GM12801 (cell line): ENCODE results near the gene RSPH1.

Experiments
- CTCF ChIP-seq: IDR thresholded peaks from one replicate; pipeline ENCODE4 v1.5.1; 2011; ENCODE audit warnings: control low read depth; ENCODE audit not compliant: insufficient read length; ENCODE audit errors: extremely low read depth

RSPH1 gene

GRCh38 chr21:42496120-42496838 lies at the start of gene RSPH1:
TSS of gene RSPH1 (minus strand) at chr21:42496224. CDS start at chr21:42496186, 38 bp downstream.
- TF ChIP-seq CTCF = no peak

- no peak for TF ChIP-seq CTCF
These were observed 49.7 kb upstream of the RSPH1 start for GRCh38 chr21:42545745-42546144.

- TF ChIP-seq CTCF = no peak
These were observed 49.3 kb upstream of the RSPH1 start for GRCh38 chr21:42545317-42545716.

GRCh38 chr21:42544544-42544943 lies 48.5 kb upstream of the RSPH1 start:
- no peak for TF ChIP-seq CTCF

GRCh38 chr21:42543106-42543847 lies 47.3 kb upstream of the RSPH1 start:
- no peak for TF ChIP-seq CTCF

GRCh38 chr21:42542596-42542995 lies 46.6 kb upstream of the RSPH1 start:
- no peak for TF ChIP-seq CTCF

- TF ChIP-seq CTCF = no peak
These were observed 46.2 kb upstream of the RSPH1 start for GRCh38 chr21:42542196-42542595.
